ENCODE data around the gene F2. TPM values are rescaled to one million over a fixed set of nuclear protein-coding genes. Genes with fewer than 3 reads are reported as not detected.

Gene F2
- total RNA-seq, 1 experiment from 2014 or later = 0.47 TPM

DNA sequence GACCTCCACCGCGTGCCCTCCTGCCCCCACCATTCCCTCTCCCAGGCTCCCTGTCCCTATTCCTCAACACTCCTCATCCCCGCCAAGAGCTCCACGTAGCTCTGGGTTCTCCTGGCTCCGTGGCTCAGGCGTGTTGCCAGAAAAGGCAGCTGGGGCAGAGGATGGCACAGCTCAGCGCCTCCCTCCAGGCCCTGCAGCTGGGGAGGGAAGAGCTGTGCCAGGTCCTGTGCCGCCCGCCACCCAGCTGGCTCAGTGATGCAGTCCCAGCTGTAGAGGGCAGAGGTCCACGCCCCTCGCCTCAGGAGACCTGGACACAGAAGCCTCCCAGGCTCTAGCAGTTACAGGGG lies 22.8 kb upstream of the F2 start:
- ATAC-seq (no peak), DNase-seq (ENCODE audit: low read depth, low spot score) (no peak)
- H3K79me2 ChIP-seq (ENCODE audit: insufficient read depth, low read length) = peaks cover 16% of the 10 kb centered on the region
- no TSS peak for BruUV-seq (replicated peaks)
- no peak overlapping the region for H3K27ac ChIP-seq (ENCODE audit: low read depth, low read length)
- H2AFZ ChIP-seq (ENCODE audit: low read depth, low read length, poor library complexity, severe bottlenecking) = no peak overlapping the region
- POLR2A ChIA-PET = no interaction called here
- H3K4me3 ChIP-seq (replicated peaks in 1 of 2; ENCODE audit: low read depth in 1 of 2, low read length in 2 of 2) = no peak overlapping the region
- no peaks in the 10 kb centered on the region for H3K9me3 ChIP-seq (ENCODE audit: control insufficient read depth in 1 of 2, insufficient read depth in 1 of 2, low read depth in 1 of 2, low read length in 2 of 2)
- no peaks in the 10 kb centered on the region for H3K27me3 ChIP-seq (ENCODE audit: insufficient read depth, low read length)
- no peaks in the 10 kb centered on the region for H4K20me1 ChIP-seq (ENCODE audit: insufficient read depth)
- no peaks in the 10 kb centered on the region for H3K9me2 ChIP-seq (ENCODE audit: insufficient read depth)
- TF ChIP-seq, protein P1, sequence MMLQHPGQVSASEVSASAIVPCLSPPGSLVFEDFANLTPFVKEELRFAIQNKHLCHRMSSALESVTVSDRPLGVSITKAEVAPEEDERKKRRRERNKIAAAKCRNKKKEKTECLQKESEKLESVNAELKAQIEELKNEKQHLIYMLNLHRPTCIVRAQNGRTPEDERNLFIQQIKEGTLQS (IDR thresholded peaks at IDR 0.05) = no peak
- no peak for TF ChIP-seq TCF7L2 (IDR thresholded peaks at IDR 0.05; ENCODE audit: borderline replicate concordance, extremely low read depth, insufficient read depth, insufficient read length)
- TF ChIP-seq EZH2 (IDR thresholded peaks at IDR 0.05) = no peak
- TF ChIP-seq SRF (IDR thresholded peaks at IDR 0.05; ENCODE audit: low read depth) = no peak
- no peak for TF ChIP-seq EGR1 (IDR thresholded peaks at IDR 0.05; ENCODE audit: low read depth)
- no peak for TF ChIP-seq SIN3A (IDR thresholded peaks at IDR 0.05; ENCODE audit: low read depth)
- no peak for TF ChIP-seq ZFX (IDR thresholded peaks at IDR 0.05)
- TF ChIP-seq POLR2A (IDR thresholded peaks at IDR 0.05; ENCODE audit: borderline replicate concordance, extremely low read depth, insufficient read depth, insufficient read length) = no peak
- no peak for TF ChIP-seq POLR2AphosphoS5 (IDR thresholded peaks at IDR 0.05; ENCODE audit: low read depth, low read length)
- CTCF ChIA-PET = no interaction called here
- H3K4me2 ChIP-seq (ENCODE audit: low read length) = no peak overlapping the region
- no peak overlapping the region for H3K9ac ChIP-seq (ENCODE audit: low read length)
- RAD21 ChIA-PET (ENCODE audit: low non-redundant PET in 1 of 2, low total read pairs in 2 of 2, uncharacterized antibody in 2 of 2, unreplicated experiment in 2 of 2) = no interaction called here
- H3K36me3 ChIP-seq (ENCODE audit: control insufficient read depth in 1 of 2, insufficient read depth in 2 of 2, low read length in 2 of 2) = peaks cover 0 to 6% of the 10 kb centered on the region in 2 experiments; a peak in 1 of 4 replicates
- H3K4me1 ChIP-seq (ENCODE audit: control insufficient read depth in 1 of 2, insufficient read depth in 2 of 2, low read length in 2 of 2) = peaks cover 0 to 13% of the 10 kb centered on the region in 2 experiments; a peak in 1 of 4 replicates
- intact Hi-C loops (cut with micrococcal nuclease) = no loop called here

DNA sequence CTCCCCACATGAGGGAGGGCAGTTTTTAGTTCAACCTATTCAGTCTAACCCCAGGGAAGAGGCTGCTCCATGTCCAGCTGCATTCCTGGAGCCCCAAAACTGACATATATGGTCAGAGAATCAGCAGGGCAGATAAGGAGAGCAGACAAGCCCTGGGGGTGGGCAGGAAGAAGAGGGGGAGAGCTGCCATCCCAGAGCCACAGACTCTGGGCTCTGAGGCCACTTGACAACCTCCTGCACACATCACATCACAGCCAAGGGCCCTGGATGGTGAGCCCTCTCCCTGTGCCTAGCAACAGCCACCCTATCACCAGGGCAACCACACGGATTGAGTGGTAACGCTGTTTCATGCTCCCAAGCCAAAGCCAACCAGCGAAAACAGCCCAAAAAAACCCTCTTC lies 21.7 kb upstream of the F2 start:
- no peaks in the 10 kb centered on the region for H3K9me2 ChIP-seq (ENCODE audit: insufficient read depth)
- peaks cover 0 to 6% of the 10 kb centered on the region in 2 experiments; a peak in 2 of 4 replicates for H3K36me3 ChIP-seq (ENCODE audit: control insufficient read depth in 1 of 2, insufficient read depth in 2 of 2, low read length in 2 of 2)
- TF ChIP-seq, protein P2, sequence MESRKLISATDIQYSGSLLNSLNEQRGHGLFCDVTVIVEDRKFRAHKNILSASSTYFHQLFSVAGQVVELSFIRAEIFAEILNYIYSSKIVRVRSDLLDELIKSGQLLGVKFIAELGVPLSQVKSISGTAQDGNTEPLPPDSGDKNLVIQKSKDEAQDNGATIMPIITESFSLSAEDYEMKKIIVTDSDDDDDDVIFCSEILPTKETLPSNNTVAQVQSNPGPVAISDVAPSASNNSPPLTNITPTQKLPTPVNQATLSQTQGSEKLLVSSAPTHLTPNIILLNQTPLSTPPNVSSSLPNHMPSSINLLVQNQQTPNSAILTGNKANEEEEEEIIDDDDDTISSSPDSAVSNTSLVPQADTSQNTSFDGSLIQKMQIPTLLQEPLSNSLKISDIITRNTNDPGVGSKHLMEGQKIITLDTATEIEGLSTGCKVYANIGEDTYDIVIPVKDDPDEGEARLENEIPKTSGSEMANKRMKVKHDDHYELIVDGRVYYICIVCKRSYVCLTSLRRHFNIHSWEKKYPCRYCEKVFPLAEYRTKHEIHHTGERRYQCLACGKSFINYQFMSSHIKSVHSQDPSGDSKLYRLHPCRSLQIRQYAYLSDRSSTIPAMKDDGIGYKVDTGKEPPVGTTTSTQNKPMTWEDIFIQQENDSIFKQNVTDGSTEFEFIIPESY (IDR thresholded peaks at IDR 0.05; ENCODE audit: extremely low read depth, insufficient replicate concordance, low read length) = no peak
- TF ChIP-seq ZFX (IDR thresholded peaks at IDR 0.05) (no peak), RAD21 (IDR thresholded peaks at IDR 0.05; ENCODE audit: low read depth) (no peak), SIN3A (IDR thresholded peaks at IDR 0.05; ENCODE audit: low read depth) (no peak), ELF1 (IDR thresholded peaks at IDR 0.05; ENCODE audit: borderline replicate concordance, low read depth) (no peak)
- no peak overlapping the region for H2AFZ ChIP-seq (ENCODE audit: low read depth, low read length, poor library complexity, severe bottlenecking)
- no peak overlapping the region for H3K9ac ChIP-seq (ENCODE audit: low read length)
- peaks cover 27% of the 10 kb centered on the region for H3K79me2 ChIP-seq (ENCODE audit: insufficient read depth, low read length)
- no peak overlapping the region for H3K4me2 ChIP-seq (ENCODE audit: low read length)
- DNase-seq (ENCODE audit: low read depth, low spot score) (no peak), ATAC-seq (no peak)
- ChIA-PET CTCF (no interaction called here), RAD21 (ENCODE audit: low non-redundant PET in 1 of 2, low total read pairs in 2 of 2, uncharacterized antibody in 2 of 2, unreplicated experiment in 2 of 2) (no interaction called here), POLR2A (no interaction called here)
- no peak overlapping the region for H3K27ac ChIP-seq (ENCODE audit: low read depth, low read length)
- BruUV-seq (replicated peaks) = no TSS peak
- H3K4me1 ChIP-seq (ENCODE audit: control insufficient read depth in 1 of 2, insufficient read depth in 2 of 2, low read length in 2 of 2) = peaks cover 1 to 20% of the 10 kb centered on the region in 2 experiments; a peak in 2 of 4 replicates
- intact Hi-C loops (cut with micrococcal nuclease) = no loop called here
- no peaks in the 10 kb centered on the region for H4K20me1 ChIP-seq (ENCODE audit: insufficient read depth)
- no peak overlapping the region for H3K4me3 ChIP-seq (replicated peaks in 1 of 2; ENCODE audit: low read depth in 1 of 2, low read length in 2 of 2)
- no peaks in the 10 kb centered on the region for H3K9me3 ChIP-seq (ENCODE audit: control insufficient read depth in 1 of 2, insufficient read depth in 1 of 2, low read depth in 1 of 2, low read length in 2 of 2)
- H3K27me3 ChIP-seq (ENCODE audit: insufficient read depth, low read length) = no peaks in the 10 kb centered on the region
